ENCODE results near the gene PDGFRA.

- TF ChIP-seq CTCF (IDR thresholded peaks at IDR 0.05) (no peak), POLR2A (IDR thresholded peaks at IDR 0.05) (no peak)
Measured at GRCh38 chr4:54281054-54281766, 52.1 kb downstream of the PDGFRA start.

Measured in Peyer's patch (tissue), 4 donors.